ENCODE data around the gene NPEPL1. TPM values are rescaled to one million over a fixed set of nuclear protein-coding genes. Genes with fewer than 3 reads are reported as not detected.

NPEPL1 gene
- total and polyA plus RNA-seq, 2 donors (not counting 3 experiments of a cell fraction or from before 2014, with no cell fraction given), result 22.5 to 40.8 TPM

DNA sequence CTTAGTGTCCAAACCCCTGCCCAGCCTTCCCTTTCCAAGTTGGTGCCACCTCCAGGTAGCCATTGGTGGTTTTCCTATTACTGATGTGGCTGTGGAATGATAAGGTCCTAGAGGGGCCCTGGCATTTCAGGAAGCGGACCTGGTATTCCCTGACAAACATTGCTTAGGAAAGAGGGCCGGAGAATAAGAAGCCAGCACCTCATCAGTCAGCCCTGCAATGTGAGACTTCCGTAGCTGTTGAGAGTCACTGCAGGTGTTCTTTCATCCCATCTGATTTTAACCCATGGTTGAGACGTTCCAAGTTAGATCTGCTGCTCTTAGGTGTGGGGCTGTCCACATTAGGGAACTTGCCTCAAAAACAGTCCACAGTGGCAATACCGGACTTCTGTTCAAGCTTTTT is 14.8 kb upstream of the NPEPL1 start:
- intact Hi-C loops (cut with micrococcal nuclease), result no loop called here
- Histone ChIP-seq H3K27me3 (ENCODE audit: control insufficient read depth in 2 of 2, insufficient read depth in 2 of 2, low read length in 2 of 2) (no peaks in the 10 kb centered on the region), H4K20me1 (replicated peaks; ENCODE audit: control insufficient read depth, extremely low read depth, insufficient read depth, low read length) (no peaks in the 10 kb centered on the region), H3K4me2 (ENCODE audit: insufficient read depth, low read length) (no peak overlapping the region), H2AFZ (ENCODE audit: low read depth, low read length) (no peak overlapping the region), H3K36me3 (ENCODE audit: control insufficient read depth in 2 of 2, extremely low read depth in 1 of 2, insufficient read depth in 2 of 2, low read length in 2 of 2) (peaks cover 28 to 35% of the 10 kb centered on the region in 2 experiments), H3K27ac (ENCODE audit: insufficient read depth, low read depth, low read length) (no peak overlapping the region), H3K4me3 (replicated peaks in 1 of 3; ENCODE audit: insufficient read depth in 1 of 3, low read depth in 1 of 3, low read length in 3 of 3) (no peak overlapping the region), H3K9ac (replicated peaks; ENCODE audit: extremely low read depth, insufficient read depth, low read length) (no peak overlapping the region), H3K4me1 (ENCODE audit: control insufficient read depth, extremely low read depth, insufficient read depth, low read length) (no peaks in the 10 kb centered on the region), H3K79me2 (ENCODE audit: control insufficient read depth, insufficient read depth, low read length) (no peaks in the 10 kb centered on the region), H3K9me3 (replicated peaks; ENCODE audit: control insufficient read depth, insufficient read depth, low read length) (no peaks in the 10 kb centered on the region), H3K9me1 (replicated peaks; ENCODE audit: control insufficient read depth, extremely low read depth, insufficient read depth, low read length) (no peaks in the 10 kb centered on the region)
- dilution Hi-C loops (cut with MboI; ENCODE audit: extremely low pct_ligation_motif_present, low sequenced_read_pairs), result no loop called here
- no peak for DNase-seq (ENCODE audit: low read depth, low spot score)
- no peak for FAIRE-seq
- TSS peak; percentile 20 for BruUV-seq (replicated peaks)
- ChIA-PET CTCF (interaction anchor here (0.8 to 1.4 kb wide), 2 partner anchors 13 to 196 kb away, joined by 3 to 6 read pairs; no protein-coding TSS in a partner anchor), POLR2A (no interaction called here)
- TF ChIP-seq POLR2AphosphoS5 (IDR thresholded peaks at IDR 0.05; ENCODE audit: insufficient read depth, low read depth, low read length), result no peak
- no peak for TF ChIP-seq GATA2 (IDR thresholded peaks at IDR 0.05; ENCODE audit: insufficient read depth, insufficient read length, low read depth, low read length)
- TF ChIP-seq MYC (IDR thresholded peaks at IDR 0.05; ENCODE audit: low read depth, low read length), result no peak
- TF ChIP-seq, protein P1, sequence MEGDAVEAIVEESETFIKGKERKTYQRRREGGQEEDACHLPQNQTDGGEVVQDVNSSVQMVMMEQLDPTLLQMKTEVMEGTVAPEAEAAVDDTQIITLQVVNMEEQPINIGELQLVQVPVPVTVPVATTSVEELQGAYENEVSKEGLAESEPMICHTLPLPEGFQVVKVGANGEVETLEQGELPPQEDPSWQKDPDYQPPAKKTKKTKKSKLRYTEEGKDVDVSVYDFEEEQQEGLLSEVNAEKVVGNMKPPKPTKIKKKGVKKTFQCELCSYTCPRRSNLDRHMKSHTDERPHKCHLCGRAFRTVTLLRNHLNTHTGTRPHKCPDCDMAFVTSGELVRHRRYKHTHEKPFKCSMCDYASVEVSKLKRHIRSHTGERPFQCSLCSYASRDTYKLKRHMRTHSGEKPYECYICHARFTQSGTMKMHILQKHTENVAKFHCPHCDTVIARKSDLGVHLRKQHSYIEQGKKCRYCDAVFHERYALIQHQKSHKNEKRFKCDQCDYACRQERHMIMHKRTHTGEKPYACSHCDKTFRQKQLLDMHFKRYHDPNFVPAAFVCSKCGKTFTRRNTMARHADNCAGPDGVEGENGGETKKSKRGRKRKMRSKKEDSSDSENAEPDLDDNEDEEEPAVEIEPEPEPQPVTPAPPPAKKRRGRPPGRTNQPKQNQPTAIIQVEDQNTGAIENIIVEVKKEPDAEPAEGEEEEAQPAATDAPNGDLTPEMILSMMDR (IDR thresholded peaks at IDR 0.05; ENCODE audit: extremely low read depth in 1 of 2, insufficient read depth in 1 of 2, low read depth in 1 of 2, low read length in 2 of 2), result no peak
- TF ChIP-seq, protein P2, sequence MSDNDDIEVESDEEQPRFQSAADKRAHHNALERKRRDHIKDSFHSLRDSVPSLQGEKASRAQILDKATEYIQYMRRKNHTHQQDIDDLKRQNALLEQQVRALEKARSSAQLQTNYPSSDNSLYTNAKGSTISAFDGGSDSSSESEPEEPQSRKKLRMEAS (IDR thresholded peaks at IDR 0.05; ENCODE audit: insufficient read depth, insufficient read length), result no peak
- TF ChIP-seq JUN (IDR thresholded peaks at IDR 0.05; ENCODE audit: borderline replicate concordance, insufficient read depth, insufficient read length, low read depth), result no peak
- TF ChIP-seq FOS (IDR thresholded peaks at IDR 0.05; ENCODE audit: borderline replicate concordance, insufficient read depth, low read length), result no peak
- no peak for TF ChIP-seq POLR2A (IDR thresholded peaks at IDR 0.05; ENCODE audit: low read depth, low read length)
- TF ChIP-seq EZH2 (IDR thresholded peaks at IDR 0.05; ENCODE audit: borderline replicate concordance, low read depth, low read length, severe bottlenecking), result no peak

Measured in endothelial cell of umbilical vein (primary cell).